GF-D8 (cell line): ENCODE data around the gene METAP1D.
A peak's percentile ranks its signal among the peaks of the same experiment; 100 is the strongest.
"Not testable (repeated sequence)": the region's sequence is repeated elsewhere in the genome, so short reads cannot be mapped to it uniquely, and the experiment has no call there.

Experiments
- DNase-seq: peaks from one replicate; lab custom pipeline; 2025; lab: John Stamatoyannopoulos, UW

The METAP1D gene

DNA sequence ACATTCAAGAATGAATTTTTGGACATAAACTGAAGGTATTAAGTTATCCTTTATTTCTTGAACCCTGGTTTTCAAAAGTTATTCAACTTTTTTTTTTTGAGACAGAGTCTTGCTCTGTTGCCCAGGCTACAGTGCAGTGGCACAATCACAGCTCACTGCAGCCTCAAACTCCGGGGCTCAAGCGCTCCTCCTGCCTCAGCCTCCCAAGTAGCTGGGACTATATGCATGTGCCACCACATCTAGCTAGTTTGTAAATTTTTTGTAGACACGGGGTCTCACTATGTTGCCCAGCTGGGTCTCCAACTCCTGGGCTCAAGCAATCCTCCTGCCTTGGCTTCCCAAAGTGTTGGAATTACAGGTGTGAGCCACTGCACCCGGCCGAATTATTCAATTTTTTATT lies 2.7 kb upstream of the METAP1D start:
- DNase-seq, result not testable (repeated sequence)

DNA sequence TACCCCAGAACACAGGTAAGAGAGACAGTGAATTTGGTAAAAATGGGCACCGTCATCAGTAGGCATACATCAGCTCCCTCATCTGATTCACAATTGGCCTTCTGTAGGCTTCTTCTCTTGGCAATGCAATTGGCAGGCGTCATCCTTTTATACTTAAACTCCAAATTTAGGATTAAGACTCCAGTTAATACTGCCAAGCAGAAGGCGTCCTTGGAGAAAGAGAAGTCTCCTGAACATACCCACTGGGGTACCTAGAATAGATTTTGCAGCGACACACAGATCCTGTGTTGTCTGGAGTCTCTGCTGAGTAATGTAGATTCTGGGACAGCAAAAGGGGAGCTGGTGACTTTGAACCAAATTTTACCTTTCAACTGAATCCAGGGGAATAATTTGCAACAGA lies 592 bp upstream of the METAP1D start:
- no peak for DNase-seq

DNA sequence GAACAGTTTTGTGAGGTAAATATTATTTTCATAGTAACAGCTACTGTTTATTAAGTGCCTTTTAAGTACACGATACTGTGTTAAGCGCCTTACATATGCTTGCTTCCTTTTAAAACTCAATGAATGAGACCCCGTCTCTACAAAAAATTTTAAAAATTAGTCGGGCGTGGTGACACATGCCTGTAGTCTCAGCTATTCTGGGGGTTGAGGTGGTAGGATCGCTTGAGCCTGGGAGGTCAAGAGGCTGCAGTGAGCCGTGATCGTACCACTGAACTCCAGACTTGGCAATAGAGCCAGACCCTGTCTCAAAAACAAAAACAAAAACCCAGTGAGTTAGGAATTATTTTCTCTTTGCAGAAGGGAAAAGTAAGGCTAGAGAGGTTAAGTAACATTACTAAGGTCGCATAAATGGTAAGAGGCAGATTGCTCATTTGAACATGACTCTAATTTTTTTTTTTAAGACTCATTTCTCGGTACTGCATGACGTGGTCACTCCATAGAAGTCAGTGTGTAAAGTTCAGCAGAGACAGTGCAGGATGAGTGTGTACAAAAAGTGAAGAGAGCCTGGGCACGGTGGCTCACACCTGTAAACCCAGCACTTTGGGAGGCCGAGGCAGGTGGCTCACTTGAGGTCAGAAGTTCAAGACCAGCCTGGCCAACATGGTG lies 1.1 kb downstream of the METAP1D start:
- DNase-seq, result no peak

- no peak for DNase-seq
These were observed 7.6 kb downstream of the METAP1D start for GRCh38 chr2:172007372-172007771.

- no peak for DNase-seq
These were observed 10.1 kb downstream of the METAP1D start for GRCh38 chr2:172009823-172010222.

DNA sequence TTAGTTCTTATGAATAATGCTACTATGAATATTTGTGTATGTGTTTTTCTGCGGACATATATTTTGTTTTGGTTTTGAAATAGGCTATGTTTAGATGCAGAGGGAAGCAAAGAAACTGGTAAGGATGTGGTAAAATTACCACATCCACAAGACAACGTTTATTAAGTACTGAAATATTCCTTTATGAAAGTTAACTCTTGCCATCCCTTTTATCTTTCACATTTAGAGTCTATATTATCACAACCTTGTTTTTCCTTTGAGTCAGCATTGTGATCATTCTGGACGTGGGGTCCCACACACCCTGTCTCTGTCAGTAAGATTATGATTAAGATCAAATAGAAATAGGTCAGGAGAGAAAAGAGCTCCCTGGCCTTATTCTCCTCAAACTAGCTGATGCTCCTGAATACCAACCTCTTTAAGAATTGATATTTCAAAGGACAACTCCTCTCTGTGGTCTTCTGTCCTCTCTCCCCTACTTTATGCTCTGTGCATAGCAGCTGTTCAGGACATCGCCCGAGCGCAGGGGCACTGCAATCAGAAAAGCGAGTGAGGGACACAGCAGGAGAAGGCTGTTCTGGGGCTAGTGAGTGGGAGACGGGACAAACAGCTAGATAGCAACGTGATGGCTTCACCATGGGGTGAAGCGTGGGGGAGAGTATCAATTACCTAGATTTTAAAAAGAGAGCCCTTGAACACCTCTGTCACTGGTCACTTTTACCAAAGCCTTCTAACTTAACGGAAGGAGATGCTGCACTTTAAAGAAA lies 12.2 kb downstream of the METAP1D start:
- DNase-seq, result no peak

GRCh38 chr2:172012677-172013391 lies 13.1 kb downstream of the METAP1D start:
- DNase-seq, result no peak

DNA sequence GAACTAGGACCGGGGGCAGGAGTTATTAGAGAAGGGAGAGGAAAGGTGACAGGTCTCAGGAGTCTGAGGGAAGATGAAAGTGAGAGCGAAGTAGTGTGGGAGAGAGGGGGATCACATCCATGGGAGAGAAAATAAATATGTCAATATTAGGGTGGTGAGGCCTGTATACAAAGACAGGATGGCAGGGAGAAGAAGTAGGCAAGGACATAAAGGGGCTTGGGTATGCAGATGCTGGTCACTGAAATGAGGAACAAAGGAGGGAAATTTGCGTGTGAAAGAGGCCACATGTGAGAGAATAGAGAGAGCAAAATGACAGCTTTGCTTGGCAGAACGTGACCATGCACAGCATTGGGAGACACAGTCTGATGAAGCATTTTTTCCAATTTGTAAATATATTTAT lies 13.6 kb downstream of the METAP1D start:
- DNase-seq, result peak; percentile 46

- no peak for DNase-seq
These were observed 21.6 kb downstream of the METAP1D start for GRCh38 chr2:172021074-172021931.

DNA sequence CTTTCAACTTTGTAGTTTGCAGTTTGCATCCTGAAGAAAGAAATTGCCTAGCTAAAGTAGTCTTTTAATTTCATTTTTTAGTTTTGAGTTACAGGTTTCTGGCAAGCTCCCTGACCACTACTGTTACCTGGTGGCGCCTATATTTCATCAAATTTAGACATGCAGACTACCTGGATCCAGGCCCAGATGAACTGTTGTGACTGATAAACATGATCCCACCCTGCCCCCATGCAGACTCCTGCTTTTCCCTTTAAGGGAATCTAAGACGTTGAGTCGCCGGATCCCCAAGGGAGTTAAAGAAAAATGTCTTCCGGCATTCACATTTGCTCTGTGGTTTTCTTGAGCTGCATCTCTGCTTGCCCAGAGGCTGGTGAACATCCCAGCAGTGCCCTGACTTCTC lies 22.2 kb downstream of the METAP1D start:
- DNase-seq, result no peak

GRCh38 chr2:172031536-172031935 lies 31.8 kb downstream of the METAP1D start:
- no peak for DNase-seq

DNA sequence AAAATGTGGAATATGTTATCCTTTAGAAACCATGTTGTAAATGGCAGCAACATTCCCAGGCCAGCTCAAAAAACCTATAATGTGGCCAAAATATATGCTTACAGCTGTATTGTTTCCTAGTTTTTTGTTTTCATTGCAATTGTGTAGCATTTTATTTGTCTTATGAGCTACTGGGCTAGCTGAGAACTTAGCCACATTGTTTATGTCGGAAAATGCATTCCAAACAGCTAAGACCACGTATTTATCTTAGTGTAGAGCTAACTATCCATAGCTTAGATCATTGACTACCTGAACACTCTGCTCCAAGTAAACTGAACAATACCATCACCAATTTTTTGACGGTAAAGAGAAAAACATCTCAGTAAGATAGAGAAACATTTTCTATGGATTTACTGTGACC lies 38.4 kb downstream of the METAP1D start:
- DNase-seq, result no peak

GRCh38 chr2:172038604-172039003 lies 38.9 kb downstream of the METAP1D start:
- DNase-seq, result no peak

GRCh38 chr2:172039011-172039704 lies 39.4 kb downstream of the METAP1D start:
- DNase-seq, result no peak

DNA sequence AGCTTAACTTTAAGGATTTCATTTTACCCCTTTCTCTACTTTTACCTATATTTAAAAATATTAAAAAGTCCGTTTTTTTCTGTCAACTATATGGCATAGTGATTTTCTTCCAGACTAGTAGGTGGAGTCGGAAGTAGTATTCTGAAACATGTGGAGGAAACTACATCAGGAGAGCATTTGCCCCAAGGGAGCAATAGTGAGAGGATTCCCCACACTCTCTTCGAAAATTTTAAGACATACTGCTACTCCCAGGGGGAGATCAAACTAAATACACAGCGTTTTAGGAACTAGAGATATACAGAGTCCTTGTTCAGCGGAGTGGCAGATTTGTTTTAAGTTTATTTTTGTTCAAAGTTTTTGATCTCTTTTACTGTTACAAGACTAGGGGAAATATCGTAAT lies 40.6 kb downstream of the METAP1D start:
- DNase-seq, result no peak

DNA sequence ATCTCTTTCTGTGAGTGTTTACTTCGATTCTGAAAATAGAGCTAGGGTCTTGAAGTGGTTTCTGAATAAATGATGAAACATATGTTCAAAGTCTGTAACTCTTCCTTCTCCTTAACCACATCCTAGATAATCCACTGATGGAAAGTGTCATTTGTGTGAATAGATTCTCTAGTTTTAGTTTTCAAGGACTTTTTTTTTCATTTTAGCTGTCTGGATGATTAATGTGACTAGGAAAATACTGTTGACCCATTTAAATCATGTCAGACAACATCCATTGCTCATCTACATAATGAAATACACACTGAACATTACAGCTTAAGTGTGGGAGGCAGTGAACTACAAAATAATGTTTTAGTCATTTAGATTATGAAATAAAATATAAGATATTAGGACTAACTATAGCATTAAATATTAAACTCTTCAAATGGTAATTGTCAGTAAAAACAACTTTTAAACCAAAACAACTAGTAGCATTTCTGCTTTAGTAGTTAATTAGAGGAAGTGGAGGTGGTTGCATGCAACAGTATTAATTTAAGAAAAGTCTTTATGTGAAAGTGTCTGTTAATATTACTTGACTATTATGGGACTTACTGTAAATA lies 46.4 kb downstream of the METAP1D start:
- no peak for DNase-seq

GRCh38 chr2:172046866-172047565 lies 47.3 kb downstream of the METAP1D start:
- no peak for DNase-seq

GRCh38 chr2:172047566-172048507 lies 48.1 kb downstream of the METAP1D start:
- no peak for DNase-seq
